DMS 273 treated with DMSO at 0.1 percent for 48 hours (cell line): ENCODE measurements around the gene PPIL1.

Experiments
- DNase-seq: peaks from one replicate; lab custom pipeline; 2025; lab: John Stamatoyannopoulos, UW

Gene PPIL1

GRCh38 chr6:36888654-36889481 is 14.3 kb upstream of the PPIL1 start:
- DNase-seq: peak; percentile 59

GRCh38 chr6:36888115-36888643 is 13.6 kb upstream of the PPIL1 start:
- no peak for DNase-seq

GRCh38 chr6:36886950-36887618 is 12.5 kb upstream of the PPIL1 start:
- no peak for DNase-seq

- DNase-seq: peak; percentile 97
Observed at GRCh38 chr6:36885461-36886401, 11.1 kb upstream of the PPIL1 start, which contains the start of gene C6orf89. TSS of gene C6orf89 (plus strand) at chr6:36885952. CDS start at chr6:36899445, 13,493 bp downstream.

GRCh38 chr6:36884610-36885009 is 10.0 kb upstream of the PPIL1 start:
- no peak for DNase-seq

- no peak for DNase-seq
Observed at GRCh38 chr6:36875250-36875633, 639 bp upstream of the PPIL1 start.

- DNase-seq: no peak
Observed at GRCh38 chr6:36873612-36874442, 776 bp downstream of the PPIL1 start.

GRCh38 chr6:36873115-36873514 is 1.5 kb downstream of the PPIL1 start:
- no peak for DNase-seq

- DNase-seq: no peak
Observed at GRCh38 chr6:36871686-36872085, 2.9 kb downstream of the PPIL1 start.

GRCh38 chr6:36867471-36868224 is 7.0 kb downstream of the PPIL1 start:
- DNase-seq: no peak

- DNase-seq: no peak
Observed at GRCh38 chr6:36865835-36866234, 8.8 kb downstream of the PPIL1 start.

GRCh38 chr6:36863670-36864540 is 10.7 kb downstream of the PPIL1 start:
- DNase-seq: no peak

- no peak for DNase-seq
Observed at GRCh38 chr6:36862848-36863382, 11.7 kb downstream of the PPIL1 start.

- DNase-seq: no peak
Observed at GRCh38 chr6:36862164-36862847, 12.3 kb downstream of the PPIL1 start.

GRCh38 chr6:36860126-36860525 is 14.5 kb downstream of the PPIL1 start:
- DNase-seq: no peak

GRCh38 chr6:36858407-36858981 is 16.1 kb downstream of the PPIL1 start:
- DNase-seq: no peak

- DNase-seq: no peak
Observed at GRCh38 chr6:36857325-36857724, 17.3 kb downstream of the PPIL1 start.

- DNase-seq: no peak
Observed at GRCh38 chr6:36856277-36856676, 18.3 kb downstream of the PPIL1 start.
